NCI-H2081 treated with DMSO at 0.1 percent for 48 hours (cell line): ENCODE data around the gene DFFA.

Experiments
- DNase-seq: peaks from one replicate; lab custom pipeline; 2025; lab: John Stamatoyannopoulos, UW

Gene DFFA, protein sequence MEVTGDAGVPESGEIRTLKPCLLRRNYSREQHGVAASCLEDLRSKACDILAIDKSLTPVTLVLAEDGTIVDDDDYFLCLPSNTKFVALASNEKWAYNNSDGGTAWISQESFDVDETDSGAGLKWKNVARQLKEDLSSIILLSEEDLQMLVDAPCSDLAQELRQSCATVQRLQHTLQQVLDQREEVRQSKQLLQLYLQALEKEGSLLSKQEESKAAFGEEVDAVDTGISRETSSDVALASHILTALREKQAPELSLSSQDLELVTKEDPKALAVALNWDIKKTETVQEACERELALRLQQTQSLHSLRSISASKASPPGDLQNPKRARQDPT

DNA sequence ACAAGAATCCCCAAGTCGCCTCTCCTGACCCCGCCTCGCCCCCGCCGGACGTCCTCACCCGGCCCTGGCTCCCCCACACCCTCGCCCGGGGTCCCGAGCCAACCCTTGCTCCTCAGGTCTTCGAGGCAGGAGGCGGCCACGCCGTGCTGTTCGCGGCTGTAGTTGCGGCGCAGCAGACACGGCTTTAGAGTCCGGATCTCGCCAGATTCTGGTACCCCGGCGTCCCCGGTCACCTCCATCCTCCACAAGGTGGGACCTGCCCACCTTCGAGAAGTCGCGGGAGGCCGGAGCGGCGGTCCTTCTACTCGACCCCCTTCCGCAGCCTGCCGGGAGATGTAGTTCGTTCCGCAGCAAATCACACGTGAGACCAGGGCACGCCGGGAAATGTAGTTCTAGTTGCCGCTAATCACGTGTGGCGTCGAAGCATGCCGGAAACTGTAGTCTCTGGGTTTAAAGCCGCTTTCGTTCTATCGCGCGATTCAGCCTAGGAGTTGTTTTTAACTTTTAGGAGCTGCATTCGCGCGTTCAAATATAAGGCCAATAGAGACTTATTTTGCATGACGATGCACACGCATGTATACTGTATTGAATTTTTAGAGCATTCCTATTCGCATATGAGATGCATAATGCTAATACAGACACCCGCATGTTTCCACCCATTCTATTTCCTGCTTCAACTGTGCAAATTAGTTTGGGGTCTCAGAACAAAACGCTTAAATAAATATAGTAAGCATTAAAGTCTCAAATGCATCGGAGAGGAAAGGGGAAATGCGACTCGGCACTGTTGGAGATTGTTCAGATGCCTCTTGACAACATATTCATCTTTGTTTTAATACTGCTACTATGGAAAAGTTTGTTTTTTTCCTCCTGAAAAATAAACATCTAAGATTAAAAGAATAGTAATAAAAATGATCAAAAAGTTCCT is at the start of gene DFFA:
Gene DFFA, minus strand, starts transcription at position 310 of the 925 bp plus-strand sequence. Its CDS starts 71 bp downstream, at position 239.
- peak; percentile 91 for DNase-seq

DNA sequence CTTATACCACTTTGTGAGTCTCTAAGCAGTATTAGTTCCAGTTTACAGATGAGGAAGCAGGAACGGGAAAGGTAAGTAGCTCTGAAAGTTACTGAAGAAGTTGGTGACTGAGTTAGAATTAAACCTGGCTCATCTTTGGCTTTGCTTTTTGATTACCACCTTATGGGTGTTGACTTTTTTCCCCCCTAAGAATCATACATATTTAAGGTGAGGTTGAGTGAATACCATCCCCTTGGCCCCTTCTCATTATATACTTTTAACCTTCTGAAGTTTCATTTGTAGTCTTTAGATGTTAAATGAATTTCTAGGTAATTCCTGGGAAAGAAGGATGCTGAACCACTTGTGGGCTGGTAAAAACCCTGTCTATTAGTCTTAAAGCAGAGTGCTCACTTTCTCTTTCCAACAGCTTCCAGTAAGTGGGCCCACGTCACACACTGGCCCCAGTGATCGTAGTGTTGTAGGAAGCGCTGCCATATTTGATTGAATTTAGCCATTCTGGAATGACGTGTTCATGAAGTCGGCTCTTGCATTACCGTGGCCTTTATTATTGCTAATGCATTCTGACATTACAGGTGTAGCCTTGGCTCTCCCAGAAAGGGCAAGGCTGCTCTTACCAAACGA is 49.3 kb upstream of the DFFA start:
- no peak for DNase-seq

DNA sequence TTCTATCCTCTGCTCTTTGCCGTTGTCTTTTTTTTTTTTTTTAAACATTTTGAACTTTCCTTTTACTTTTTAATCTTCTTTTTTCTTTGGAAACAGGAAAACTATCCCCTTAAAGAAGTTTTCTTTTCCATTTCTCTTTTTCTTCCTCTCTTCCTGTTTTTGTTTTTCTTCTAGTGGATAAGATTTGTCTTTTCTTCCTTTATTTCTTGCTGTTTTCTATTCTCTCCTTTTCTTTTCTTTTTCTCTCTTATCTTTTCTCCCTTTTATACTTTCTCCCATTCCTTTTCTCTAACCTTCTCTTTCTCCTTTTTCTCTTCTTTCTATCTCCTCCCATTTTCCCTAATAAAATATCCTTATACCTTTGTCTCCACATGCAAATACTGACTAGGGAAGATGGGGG is 48.6 kb upstream of the DFFA start:
- no peak for DNase-seq

DNA sequence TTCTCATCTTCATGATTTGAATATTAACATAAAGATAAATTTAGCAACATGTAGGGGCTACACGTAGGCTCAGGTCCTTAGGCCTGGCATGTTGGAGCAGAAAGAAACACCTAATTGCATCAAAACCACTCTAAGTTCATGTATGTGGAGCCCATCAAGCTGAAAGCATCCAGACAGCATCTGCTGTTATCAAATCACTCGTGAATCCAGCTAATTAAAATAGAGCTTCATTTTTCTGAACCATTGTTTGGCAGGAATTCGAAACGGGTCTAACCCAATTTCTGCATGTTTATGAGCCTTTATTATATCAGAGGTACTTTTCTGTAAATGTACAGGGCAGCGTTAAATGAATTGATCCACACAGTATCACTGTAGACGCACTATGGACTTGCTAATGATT is 48.2 kb upstream of the DFFA start:
- DNase-seq = no peak

DNA sequence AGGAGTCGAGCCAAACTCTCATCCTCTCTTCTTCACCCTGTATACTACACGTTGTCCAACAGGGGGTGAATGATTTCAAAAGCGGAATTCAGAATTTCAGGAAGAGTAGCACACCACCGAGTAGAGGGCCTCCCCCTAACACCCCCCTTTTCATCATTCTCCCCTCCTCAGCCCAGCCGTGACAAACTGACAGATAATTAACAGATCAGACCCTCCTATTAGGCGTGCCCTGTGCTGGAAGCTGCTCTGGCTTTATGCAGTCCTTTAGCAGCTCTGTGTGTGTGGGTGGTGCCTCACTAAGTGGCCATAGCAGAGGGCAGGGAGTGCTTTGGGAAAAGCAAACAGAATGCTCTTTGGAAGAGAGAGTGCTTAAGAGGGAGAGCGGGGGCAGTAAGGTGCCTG is 46.7 kb upstream of the DFFA start:
- DNase-seq = no peak

DNA sequence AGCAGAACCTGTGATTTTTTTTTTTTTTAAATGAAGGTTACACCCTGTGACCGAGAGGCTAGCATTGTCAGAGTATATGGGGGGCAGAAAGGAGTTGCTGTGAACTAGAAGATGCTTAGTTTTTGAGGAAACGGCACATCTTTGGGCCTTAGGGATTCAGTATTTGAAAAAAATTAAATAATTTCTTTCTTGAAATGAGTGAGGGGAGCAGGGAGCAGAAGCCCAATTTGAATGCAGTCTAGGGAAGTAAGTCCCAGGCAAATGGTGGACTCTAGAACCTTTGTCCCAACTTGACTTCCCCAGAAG is 45.3 kb upstream of the DFFA start:
- DNase-seq = no peak

DNA sequence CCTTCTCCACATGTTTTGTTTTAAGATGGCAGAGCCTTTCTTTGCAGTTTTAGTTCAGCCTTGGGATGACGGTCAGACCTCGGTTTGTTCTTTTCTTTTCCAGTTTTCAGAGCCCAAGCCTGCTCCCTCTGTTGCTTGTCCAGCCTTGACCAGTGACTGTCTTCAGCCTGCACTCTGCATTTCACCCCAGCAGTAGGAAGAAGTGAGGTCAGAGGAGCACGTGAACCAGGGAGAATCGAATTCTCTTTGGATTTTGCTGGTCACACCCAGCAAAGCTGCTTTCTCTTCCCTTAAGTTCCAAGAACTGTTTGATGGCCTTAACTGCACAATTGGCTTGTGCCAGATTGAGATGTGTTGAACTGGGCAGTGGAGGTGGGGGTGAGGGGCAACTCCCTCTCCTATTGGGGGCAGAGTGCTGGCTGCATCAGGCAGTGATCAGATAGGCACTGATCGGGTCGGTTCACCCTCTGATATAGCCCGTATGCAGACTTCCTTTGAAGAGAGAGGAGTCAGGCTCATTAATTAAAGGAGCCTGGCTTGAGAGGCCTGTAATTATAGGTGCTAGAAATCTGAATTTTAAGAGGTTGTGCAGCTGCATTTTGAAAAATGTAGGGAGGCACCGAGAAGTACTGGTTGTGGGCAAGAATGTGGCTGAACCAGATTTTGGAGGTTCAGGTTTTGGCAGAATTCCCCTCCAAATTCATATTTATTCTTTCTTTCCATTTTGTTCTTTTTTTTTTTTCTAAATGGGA is 44.8 kb upstream of the DFFA start:
- DNase-seq = no peak

DNA sequence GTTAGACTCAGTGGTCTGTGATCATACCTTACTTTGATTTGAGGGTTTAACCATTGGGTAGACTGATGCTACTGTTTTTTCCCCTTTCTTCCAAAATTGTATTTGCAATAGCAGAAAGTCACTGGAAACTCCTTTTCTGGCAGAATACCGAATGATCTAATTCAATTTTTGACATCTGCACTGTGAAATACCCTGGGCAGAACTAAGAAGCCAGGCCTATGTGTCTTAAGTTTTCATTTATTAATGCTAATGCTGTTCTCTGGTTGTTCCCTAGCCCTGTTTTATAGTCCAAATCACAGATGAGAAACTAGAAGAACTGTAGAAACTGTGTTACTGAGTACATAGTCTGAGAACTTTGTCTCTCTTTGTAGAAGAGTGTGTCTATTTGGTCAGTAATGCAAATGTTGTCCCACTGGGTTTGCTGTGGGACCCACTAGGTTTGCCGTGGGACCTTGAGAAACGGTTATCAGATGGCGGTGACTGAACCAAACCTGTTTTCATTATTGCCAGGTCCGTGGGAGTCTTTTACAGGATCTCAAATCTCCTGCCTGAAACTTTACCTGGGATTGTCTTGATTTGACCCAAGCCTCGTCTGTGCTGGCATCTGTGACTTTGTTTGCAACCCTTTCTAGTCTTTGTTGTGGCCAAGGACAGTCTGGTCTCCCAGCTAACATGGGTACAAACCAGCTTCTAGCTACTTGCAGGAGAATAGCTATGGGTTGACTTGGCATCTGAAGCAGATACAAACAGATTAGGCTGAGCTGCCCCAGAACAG is 43.8 kb upstream of the DFFA start:
- DNase-seq = no peak

DNA sequence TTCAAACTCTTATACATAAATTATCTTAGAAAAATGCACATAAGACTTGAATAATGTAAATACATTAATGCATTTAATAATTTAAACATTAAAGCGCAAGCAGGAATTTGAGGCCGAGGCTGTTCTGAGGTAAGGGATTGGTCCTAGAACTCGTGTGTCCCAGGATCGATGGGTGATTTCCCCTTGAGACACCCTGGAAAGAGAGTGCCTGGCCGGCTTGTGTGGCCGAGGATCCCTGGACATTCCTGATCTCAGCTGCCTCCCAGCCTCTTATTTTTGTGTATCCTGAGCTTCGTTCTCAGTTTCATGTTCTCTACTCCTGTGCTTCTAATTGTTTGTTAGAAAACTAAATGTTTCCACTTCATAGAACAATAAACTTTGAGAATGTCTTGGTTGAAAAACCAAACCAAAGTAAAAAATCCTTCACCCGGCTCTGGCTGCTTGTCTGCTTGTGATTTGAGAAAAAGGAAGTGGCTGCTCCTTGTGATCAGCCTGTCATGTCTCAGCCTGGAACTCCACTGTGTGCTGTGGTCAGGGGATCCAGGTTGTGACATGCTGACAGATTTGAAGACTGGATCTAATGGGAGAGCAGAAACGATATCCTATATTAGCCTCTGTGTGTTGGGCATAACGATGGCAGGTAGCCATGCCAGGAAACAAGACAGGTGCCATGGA is 43.1 kb upstream of the DFFA start:
- no peak for DNase-seq

DNA sequence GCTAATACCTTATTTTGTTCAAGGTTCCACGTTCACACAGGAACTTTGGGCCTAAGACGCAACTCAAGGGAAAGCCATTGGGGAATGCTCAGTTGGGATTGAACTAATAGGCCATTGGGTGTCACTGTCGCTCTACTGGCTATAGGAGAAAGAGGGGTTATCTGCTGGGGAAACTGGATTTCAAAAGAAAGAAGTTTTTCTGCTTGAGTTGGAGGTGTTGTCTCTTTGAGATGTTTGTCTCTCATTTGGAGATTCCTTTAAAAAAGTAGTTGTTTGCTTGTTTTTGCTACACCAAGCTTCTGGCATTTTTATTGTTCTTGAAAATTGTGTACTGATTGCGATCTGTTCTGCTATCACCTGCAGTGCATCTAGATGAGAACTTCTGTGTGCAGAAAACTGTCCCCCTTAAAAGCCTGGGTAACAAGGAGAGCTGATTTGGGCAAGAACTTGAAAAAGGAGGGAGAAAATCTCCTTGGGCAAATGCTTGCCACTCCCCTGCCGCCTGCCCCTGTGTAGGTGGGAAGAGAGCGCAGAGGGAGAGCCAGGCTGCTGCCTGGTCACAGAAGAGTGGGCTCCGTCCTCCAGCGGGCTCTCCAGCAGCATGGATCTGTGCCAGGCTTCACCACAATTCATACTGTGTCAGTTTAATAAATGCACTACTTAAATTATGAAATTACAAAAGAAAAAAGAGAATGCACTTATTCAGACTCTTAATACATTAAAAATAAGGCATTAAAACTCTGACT is 42.3 kb upstream of the DFFA start:
- DNase-seq = no peak

DNA sequence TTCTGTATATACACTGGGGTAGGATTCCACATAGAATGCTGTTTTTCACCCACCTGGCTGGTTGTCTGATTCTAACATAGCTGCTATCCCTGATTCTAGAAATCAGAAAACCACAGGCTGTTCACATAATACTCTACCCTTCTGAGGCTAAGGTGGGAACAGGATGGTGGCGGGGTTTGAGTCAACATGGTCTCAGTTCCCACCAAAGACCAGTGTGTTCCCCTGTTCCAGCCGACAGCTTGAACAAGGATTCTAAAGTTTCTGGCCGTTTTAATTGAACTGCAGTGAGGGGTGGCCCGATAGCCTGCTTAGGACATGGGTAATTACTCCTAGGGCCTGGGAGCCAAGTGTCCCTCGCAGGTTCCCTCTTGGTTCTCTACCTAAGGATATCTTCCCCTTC is 40.9 kb upstream of the DFFA start:
- no peak for DNase-seq

DNA sequence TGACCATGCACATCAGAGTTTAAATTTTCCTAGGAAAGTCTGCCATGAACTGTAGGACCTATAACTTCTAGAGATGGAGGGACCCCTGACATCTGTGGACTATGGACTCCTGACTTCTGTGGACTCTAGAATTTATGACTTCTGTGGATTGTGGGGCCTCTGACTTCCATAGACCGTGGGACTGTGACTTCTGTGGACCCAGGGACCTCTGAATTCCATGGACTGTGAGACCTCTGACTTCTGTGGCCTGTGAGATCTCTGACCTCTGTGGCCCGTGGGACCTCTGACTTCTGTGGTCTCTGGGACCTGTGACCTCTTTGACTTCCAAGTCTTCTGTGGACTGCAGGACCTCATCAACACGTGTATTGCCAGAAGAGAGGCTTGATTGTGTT is 39.2 kb upstream of the DFFA start:
- DNase-seq = no peak

DNA sequence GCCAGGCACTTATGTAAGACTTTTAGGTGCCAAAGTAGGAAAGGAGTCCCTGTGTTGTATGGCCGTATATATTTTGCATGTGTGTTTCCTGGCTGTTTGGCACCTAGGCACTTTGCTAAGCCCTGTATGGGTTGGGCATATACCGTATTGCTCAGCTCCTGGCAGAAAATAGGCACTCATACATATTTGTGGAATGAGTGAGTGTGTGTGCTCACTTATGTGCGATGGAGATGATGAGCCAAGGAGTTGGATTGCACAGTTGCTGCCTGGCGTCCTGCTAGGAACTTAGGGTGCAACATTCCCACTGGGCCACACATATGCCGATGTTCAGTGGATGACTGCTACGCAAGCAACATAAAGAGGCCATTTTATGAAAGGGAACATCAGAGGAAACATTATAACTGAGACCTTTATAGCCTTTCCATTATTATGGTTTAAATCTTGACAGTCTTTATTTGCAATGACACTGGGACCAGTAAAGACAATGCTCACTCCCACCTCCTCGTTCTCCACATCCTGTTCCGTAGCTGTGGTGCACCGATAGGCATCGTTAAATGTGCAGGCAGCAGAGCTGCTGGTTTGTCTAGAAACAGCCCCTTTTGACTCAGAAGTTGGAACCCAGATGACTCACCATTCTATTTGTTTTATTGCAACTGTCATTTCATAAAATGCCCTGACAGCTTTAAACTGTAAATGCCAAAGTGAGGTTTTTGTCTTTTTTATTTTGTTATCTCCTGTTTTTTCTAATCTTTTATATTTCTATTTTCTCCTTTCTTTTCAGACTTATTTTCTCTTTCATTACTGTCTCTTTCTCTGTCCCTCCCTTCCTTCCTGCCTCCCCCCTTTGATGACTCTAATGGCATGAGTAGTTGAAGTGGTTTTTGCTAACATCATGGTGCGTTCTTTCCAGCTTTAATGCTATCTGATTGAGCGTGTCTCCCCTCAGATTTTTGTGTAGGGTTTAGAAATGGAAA is 38.5 kb upstream of the DFFA start:
- DNase-seq = no peak

DNA sequence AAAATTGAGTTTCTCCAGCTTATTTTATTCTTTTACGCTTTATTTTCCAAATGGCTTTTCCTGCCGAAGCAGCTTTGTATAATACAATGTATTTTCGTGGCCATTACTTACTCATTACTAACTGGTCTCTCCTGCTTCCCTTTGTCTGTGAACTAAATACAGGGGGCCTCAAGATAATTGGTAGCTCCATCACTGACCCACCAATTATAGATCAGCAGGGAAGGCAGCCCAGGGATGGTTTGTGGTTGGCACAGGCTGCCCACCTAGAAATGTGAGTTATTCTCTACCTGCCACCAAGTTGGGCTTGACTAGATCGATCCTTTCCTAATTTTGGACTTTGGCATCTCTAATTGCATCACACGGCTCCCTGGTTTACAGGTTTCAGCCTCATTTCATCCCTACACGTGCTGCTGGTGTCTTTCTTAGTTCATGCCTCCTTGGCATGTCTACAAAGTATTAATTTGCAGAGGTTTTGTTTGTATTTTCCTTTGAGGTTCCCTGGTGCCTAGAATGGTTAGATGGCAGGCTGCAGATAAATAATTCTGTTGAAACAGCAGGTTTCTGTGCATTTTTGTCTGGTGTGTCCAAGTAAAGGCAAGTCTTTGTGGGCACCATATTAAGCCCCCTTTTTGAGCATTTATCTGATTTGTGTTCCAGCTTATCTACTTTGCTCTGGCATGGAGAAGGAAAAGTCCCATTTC is 37.6 kb upstream of the DFFA start:
- no peak for DNase-seq

DNA sequence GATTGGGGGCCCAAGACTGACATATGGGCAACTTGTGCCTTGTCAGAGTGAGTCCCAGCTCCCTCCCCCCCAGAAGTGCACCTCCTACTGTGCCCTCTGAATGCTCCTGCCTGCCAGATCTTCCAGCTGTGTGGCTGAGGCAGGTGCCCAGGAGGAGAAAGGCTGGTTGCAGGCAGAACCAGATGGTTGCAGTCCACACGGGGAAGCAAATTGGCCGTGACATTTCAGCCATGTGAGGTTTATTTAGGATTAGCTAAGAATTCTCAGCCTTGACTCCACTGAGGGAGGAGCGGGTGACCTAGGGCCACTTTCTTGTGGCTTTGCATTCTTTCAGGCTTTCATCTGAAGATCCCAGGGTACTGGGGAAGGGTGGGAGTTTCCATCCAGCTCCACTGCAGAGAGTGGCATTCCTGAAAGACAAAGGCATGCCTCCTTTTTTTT is 36.2 kb upstream of the DFFA start:
- DNase-seq = no peak

DNA sequence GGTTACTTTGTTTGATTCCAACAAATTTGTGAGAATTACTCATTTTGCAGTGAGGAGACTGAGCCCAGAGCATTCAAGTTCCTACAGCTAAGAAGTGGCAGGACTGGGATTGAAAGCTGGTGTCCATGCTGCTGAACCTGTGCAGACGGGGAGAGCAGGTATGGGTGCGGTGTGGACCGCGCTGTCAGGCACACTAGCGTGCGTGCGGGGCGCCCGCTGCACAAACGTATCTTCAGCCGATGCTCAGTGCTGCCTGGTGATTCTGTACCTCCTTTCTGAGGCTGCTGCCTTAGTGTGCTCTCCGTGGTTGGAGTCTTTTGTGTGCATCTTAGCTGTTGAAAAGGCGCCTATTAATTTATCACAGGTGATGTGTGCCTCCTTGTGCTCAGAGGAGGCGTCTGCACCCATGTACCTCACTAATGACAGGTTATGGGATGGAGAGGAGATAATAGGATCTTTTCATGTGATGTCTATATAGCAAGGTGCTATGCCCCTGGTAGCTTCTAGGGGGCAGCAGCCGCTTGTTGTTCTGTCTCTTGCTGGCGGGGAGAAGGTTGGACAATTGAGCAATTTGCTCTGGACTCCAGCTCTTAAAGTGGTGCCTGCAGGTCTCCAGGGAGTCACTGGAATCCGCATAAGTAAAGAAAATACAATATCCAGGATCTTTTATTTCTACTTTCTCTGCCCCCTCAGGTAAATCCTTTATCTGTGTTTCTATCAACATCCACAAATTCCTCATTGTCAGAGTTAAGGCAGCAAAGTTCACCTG is 35.0 kb upstream of the DFFA start:
- peak; percentile 93 for DNase-seq

DNA sequence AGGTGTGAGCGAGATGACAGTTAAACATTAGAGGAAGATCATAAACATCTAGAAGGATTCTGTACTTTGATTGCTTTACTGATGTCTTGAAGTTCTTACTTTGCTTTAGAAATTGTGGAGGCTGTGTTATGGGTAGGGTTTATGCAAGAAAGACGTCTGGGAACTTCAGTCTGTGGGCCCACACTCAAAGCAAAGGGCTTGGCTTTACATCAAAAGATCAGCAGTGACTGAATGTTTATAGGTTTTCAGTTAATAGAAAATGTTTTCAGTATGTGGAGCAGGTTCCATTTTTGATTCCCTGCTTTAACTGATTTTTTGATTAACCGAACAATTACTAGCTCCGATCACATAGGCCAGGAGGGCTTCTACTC is 34.3 kb upstream of the DFFA start:
- DNase-seq = no peak
